ENCODE data around the gene MRPS27. TPM values are rescaled to one million over a fixed set of nuclear protein-coding genes. Genes with fewer than 3 reads are reported as not detected.

MRPS27 gene
- total RNA-seq, 1 experiment from 2014 or later = 76.8 TPM

- no peak for DNase-seq (ENCODE audit: low read depth)
- in situ Hi-C loops (cut with HindIII; ENCODE audit: low pct_unique_long_range_greater_than_20kb, low sequenced_read_pairs) = no loop called here
Measured at GRCh38 chr5:72199681-72200080, 120.4 kb downstream of the MRPS27 start.

- in situ Hi-C loops (cut with HindIII; ENCODE audit: low pct_unique_long_range_greater_than_20kb, low sequenced_read_pairs) = no loop called here
- DNase-seq (ENCODE audit: low read depth) = no peak
Measured at GRCh38 chr5:72197393-72197792, 122.6 kb downstream of the MRPS27 start.

GRCh38 chr5:72195581-72195980 is 124.5 kb downstream of the MRPS27 start:
- DNase-seq (ENCODE audit: low read depth) = no peak
- in situ Hi-C loops (cut with HindIII; ENCODE audit: low pct_unique_long_range_greater_than_20kb, low sequenced_read_pairs) = no loop called here

- in situ Hi-C loops (cut with HindIII; ENCODE audit: low pct_unique_long_range_greater_than_20kb, low sequenced_read_pairs) = no loop called here
- DNase-seq (ENCODE audit: low read depth) = no peak
Measured at GRCh38 chr5:72194846-72195245, 125.2 kb downstream of the MRPS27 start.

- no peak for DNase-seq (ENCODE audit: low read depth)
- in situ Hi-C loops (cut with HindIII; ENCODE audit: low pct_unique_long_range_greater_than_20kb, low sequenced_read_pairs) = no loop called here
Measured at GRCh38 chr5:72191404-72191803, 128.6 kb downstream of the MRPS27 start.

- no peak for DNase-seq (ENCODE audit: low read depth)
- in situ Hi-C loops (cut with HindIII; ENCODE audit: low pct_unique_long_range_greater_than_20kb, low sequenced_read_pairs) = no loop called here
Measured at GRCh38 chr5:72189146-72189545, 130.9 kb downstream of the MRPS27 start.

- in situ Hi-C loops (cut with HindIII; ENCODE audit: low pct_unique_long_range_greater_than_20kb, low sequenced_read_pairs) = no loop called here
- no peak for DNase-seq (ENCODE audit: low read depth)
Measured at GRCh38 chr5:72188166-72188565, 131.9 kb downstream of the MRPS27 start.

- in situ Hi-C loops (cut with HindIII; ENCODE audit: low pct_unique_long_range_greater_than_20kb, low sequenced_read_pairs) = no loop called here
- DNase-seq (ENCODE audit: low read depth) = no peak
Measured at GRCh38 chr5:72187388-72188075, 132.5 kb downstream of the MRPS27 start.

- no peak for DNase-seq (ENCODE audit: low read depth)
- in situ Hi-C loops (cut with HindIII; ENCODE audit: low pct_unique_long_range_greater_than_20kb, low sequenced_read_pairs) = no loop called here
Measured at GRCh38 chr5:72185496-72186329, 134.3 kb downstream of the MRPS27 start.

- in situ Hi-C loops (cut with HindIII; ENCODE audit: low pct_unique_long_range_greater_than_20kb, low sequenced_read_pairs) = no loop called here
- DNase-seq (ENCODE audit: low read depth) = no peak
Measured at GRCh38 chr5:72184408-72184807, 135.6 kb downstream of the MRPS27 start.

GRCh38 chr5:72183101-72183520 is 136.9 kb downstream of the MRPS27 start:
- in situ Hi-C loops (cut with HindIII; ENCODE audit: low pct_unique_long_range_greater_than_20kb, low sequenced_read_pairs) = no loop called here
- DNase-seq (ENCODE audit: low read depth) = no peak

- in situ Hi-C loops (cut with HindIII; ENCODE audit: low pct_unique_long_range_greater_than_20kb, low sequenced_read_pairs) = no loop called here
Measured at GRCh38 chr5:72182686-72183085, 137.4 kb downstream of the MRPS27 start.

GRCh38 chr5:72180925-72181324 is 139.1 kb downstream of the MRPS27 start:
- in situ Hi-C loops (cut with HindIII; ENCODE audit: low pct_unique_long_range_greater_than_20kb, low sequenced_read_pairs) = no loop called here

More at GRCh38 chr5:72182686-72183085, 137.4 kb downstream of the MRPS27 start:
- DNase-seq (ENCODE audit: low read depth) = no peak

GRCh38 chr5:72179816-72180440 is 140.1 kb downstream of the MRPS27 start:
- DNase-seq (ENCODE audit: low read depth) = no peak

More at GRCh38 chr5:72180925-72181324, 139.1 kb downstream of the MRPS27 start:
- DNase-seq (ENCODE audit: low read depth) = no peak

GRCh38 chr5:72179028-72179815 is 140.8 kb downstream of the MRPS27 start:
- in situ Hi-C loops (cut with HindIII; ENCODE audit: low pct_unique_long_range_greater_than_20kb, low sequenced_read_pairs) = no loop called here

More at GRCh38 chr5:72179816-72180440, 140.1 kb downstream of the MRPS27 start:
- in situ Hi-C loops (cut with HindIII; ENCODE audit: low pct_unique_long_range_greater_than_20kb, low sequenced_read_pairs) = no loop called here

GRCh38 chr5:72177538-72177937 is 142.5 kb downstream of the MRPS27 start:
- in situ Hi-C loops (cut with HindIII; ENCODE audit: low pct_unique_long_range_greater_than_20kb, low sequenced_read_pairs) = no loop called here
- DNase-seq (ENCODE audit: low read depth) = no peak

More at GRCh38 chr5:72179028-72179815, 140.8 kb downstream of the MRPS27 start:
- no peak for DNase-seq (ENCODE audit: low read depth)

GRCh38 chr5:72172786-72173185 is 147.3 kb downstream of the MRPS27 start:
- in situ Hi-C loops (cut with HindIII; ENCODE audit: low pct_unique_long_range_greater_than_20kb, low sequenced_read_pairs) = no loop called here

GRCh38 chr5:72171667-72172066 is 148.4 kb downstream of the MRPS27 start:
- in situ Hi-C loops (cut with HindIII; ENCODE audit: low pct_unique_long_range_greater_than_20kb, low sequenced_read_pairs) = no loop called here
- no peak for DNase-seq (ENCODE audit: low read depth)

More at GRCh38 chr5:72172786-72173185, 147.3 kb downstream of the MRPS27 start:
- DNase-seq (ENCODE audit: low read depth) = no peak
